ENCODE measurements around the gene PIR.

- TF ChIP-seq CTCF (IDR thresholded peaks at IDR 0.05; ENCODE audit: extremely low read depth in 1 of 2, insufficient read depth in 1 of 2, low read depth in 1 of 2, low read length in 2 of 2) (no peak), JUN (IDR thresholded peaks at IDR 0.05; ENCODE audit: borderline replicate concordance, insufficient read depth, insufficient read length, low read depth) (no peak), FOS (IDR thresholded peaks at IDR 0.05; ENCODE audit: borderline replicate concordance, insufficient read depth, low read length) (no peak), POLR2AphosphoS5 (IDR thresholded peaks at IDR 0.05; ENCODE audit: insufficient read depth, low read depth, low read length) (no peak), POLR2A (IDR thresholded peaks at IDR 0.05; ENCODE audit: low read depth, low read length) (no peak), EZH2 (IDR thresholded peaks at IDR 0.05; ENCODE audit: borderline replicate concordance, low read depth, low read length, severe bottlenecking) (no peak)
Observed at GRCh38 chrX:15495801-15496200, 2.7 kb upstream of the PIR start.
